NCI-H1417 (cell line): ENCODE data around the gene EME1.
"Not testable (repeated sequence)": the region's sequence is repeated elsewhere in the genome, so short reads cannot be mapped to it uniquely, and the experiment has no call there.

Experiments used
- DNase-seq, 3 experiments: peaks; one replicate each; lab custom pipeline; 2025; lab: John Stamatoyannopoulos, UW

EME1 gene, protein sequence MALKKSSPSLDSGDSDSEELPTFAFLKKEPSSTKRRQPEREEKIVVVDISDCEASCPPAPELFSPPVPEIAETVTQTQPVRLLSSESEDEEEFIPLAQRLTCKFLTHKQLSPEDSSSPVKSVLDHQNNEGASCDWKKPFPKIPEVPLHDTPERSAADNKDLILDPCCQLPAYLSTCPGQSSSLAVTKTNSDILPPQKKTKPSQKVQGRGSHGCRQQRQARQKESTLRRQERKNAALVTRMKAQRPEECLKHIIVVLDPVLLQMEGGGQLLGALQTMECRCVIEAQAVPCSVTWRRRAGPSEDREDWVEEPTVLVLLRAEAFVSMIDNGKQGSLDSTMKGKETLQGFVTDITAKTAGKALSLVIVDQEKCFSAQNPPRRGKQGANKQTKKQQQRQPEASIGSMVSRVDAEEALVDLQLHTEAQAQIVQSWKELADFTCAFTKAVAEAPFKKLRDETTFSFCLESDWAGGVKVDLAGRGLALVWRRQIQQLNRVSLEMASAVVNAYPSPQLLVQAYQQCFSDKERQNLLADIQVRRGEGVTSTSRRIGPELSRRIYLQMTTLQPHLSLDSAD

DNA sequence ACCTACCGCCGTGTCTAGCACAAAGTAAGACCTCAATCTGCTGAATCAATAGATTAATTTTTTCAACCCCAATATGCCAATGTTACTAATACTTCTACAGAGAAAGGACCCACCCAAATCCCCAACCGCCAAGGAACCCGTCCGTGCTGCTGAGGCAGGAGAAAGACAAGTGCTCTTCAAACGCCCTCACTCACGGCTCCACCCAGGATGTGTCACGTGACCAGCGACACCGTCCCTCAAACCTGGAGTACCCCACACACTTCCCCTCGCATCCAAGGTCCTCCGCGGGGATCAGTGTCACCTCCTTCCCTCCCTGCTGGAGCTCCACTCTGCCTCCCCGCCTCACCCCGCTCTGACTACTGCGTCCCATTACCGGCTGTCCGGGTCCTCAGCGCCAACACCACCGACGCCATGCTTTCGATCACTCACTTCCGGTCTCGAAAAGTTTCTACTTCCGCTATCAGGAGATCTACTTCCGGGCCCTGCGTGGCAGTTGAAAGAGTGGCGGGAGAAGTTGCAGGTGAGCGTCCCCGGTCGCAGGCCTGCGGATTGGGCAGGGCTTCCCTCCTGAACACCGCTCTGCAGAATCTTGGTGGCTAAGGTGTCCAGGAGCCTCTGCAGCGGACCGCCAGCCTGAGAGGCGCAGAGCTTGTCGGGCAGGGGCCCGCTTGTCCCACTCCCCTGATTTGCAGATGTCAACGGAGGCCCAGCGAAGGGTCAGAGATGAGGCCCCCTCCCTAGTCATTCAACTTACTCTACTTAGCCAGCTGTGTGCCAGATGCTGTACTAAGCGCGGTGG is at the start of gene EME1, which contains the start of gene MRPL27:
EME1 (plus strand) TSS at position 472 of the 799 bp plus-strand sequence. CDS start 1,980 bp downstream, outside the sequence.
MRPL27 (minus strand) TSS at position 427 of the 799 bp plus-strand sequence; CDS start at position 413, 14 bp downstream.
- DNase-seq, result peak; percentile 92 to 97 (median 97)

DNA sequence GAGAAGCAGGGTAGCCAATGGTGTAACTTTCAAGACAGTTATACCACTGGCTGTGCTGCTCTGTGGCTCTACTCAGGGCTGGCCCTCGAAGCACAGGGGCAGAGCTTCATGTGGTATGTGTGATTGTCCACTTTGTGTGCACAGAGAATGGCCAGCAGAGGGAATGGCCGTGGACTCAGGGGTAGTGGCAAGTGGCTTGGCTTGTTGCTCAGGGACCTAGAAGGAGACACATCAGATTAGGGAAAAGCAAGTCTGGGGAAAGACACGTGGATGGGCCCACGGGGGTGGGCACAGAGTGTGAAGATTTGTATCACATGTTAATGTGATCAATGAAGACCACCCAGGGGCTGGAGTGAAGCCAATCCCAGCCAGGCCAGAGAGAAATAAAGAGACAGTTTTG is 47.1 kb upstream of the EME1 start:
- DNase-seq, result no peak

DNA sequence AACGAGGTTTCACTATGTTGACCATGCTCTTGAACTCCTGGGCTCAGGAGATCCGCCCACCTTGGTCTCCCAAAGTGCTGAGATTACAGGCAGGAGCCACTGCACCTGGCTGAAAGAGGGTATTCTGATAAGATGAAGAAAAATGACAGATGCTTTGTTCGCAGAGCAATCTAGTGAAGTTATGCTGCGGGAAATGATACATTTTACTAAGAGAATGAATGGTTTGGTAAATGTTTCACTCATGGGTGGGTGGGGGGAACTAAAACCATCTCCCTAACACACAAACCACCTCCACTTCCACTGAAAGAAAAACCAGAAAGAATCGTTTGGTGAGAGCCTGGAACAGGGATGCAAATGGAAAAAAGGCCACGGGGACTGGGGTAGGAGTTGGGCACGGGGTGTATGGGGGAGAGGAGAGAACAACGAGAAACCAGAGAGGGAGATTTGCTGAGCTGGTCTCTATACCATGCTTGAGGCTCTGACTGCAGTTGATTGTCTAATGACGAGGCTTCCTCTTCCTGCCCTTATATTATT is 46.1 kb upstream of the EME1 start:
- DNase-seq, result no peak

DNA sequence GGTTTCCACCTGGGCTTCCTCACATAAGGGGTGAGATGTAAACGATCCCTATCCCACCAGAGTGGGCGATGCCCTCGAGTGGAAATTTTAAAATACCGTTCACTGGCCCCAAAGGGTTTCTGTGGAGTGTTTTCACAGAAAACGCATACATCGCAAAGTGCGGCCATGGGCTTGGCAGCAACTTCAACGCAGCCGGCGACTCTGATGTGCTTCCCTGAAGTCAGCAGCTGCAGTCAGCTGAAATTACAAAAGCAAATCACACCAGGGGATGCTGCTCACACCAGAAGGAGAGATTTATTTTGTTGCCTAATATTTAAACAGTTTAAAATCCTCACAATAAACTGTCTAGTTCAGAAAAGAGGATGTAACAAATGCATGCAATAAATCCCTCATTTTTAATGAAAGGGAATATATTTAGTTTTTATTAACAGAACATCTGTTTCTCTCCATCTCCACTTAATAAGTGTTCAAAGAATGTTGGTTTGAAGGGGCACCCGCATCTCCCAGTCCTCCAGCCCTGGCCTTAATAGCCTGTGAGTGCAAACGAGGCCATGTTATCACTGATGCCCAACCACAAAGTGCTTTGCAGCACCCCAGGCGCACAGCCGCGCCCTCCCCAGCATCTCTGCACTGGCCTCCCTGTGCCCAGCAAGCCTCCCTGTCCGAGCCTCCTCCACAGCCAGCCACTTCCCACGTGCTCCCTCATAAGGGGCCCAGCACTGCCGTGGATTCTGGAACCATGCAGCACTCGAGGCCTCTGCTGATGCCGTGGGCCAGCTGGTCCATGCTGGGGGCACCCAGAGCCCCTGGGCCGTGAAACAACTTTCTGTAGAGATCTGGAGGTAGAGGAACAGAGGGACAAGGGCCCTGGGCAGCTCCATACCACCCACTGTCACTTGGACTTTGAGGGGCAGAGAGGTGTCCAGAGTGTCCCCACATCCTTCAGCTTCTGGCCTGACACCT is 44.4 kb upstream of the EME1 start:
- peak; percentile 5 to 56 (median 24) for DNase-seq

DNA sequence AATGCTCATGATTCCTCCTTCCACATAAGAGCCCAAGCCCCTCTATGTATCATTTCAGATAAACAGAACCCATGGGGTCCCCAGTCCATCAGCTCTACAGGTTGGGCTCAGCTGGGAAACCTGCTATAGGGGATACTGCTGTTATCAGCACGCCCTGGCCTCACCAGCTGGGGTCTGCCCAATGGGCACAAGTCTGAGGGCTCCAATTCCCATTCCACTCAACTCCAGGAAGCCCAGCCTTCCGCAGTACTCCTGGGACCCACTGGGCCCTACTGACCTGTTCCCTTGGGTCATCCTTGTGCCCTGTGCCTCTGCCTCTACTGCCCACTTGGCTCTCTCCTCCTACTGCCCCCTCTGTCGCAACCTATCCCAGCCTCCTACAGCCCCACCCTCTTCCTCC is 43.3 kb upstream of the EME1 start:
- no peak for DNase-seq

DNA sequence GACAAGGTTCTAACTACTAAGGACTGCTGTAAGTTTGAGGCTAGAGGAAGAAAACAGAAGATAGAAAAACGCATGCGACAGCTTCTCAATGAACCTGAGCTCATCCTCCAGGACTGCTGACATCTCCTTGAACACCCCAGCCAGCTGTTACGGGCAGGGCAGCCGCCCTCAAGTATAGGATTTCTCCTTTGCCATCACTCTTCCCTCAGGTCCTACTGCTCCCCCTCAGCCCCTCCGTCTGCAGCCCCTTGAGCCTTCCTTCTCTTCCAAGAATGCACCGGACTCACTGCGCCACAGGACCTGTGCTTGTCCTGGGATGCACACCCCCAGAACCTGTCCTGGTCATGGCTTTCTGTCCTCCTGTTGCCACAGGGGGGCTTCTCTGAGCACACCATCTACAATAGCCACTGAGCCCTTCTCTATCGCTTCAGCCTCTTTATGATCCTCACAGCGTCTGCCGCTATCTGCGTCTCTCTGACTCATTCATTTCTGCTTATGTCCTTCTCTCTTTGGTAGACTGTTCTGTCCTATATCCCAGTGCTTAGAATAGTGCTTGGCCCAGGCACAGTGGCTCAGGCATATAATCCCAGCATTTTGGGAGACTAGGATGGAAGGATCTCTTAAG is 42.8 kb upstream of the EME1 start:
- DNase-seq, result no peak

DNA sequence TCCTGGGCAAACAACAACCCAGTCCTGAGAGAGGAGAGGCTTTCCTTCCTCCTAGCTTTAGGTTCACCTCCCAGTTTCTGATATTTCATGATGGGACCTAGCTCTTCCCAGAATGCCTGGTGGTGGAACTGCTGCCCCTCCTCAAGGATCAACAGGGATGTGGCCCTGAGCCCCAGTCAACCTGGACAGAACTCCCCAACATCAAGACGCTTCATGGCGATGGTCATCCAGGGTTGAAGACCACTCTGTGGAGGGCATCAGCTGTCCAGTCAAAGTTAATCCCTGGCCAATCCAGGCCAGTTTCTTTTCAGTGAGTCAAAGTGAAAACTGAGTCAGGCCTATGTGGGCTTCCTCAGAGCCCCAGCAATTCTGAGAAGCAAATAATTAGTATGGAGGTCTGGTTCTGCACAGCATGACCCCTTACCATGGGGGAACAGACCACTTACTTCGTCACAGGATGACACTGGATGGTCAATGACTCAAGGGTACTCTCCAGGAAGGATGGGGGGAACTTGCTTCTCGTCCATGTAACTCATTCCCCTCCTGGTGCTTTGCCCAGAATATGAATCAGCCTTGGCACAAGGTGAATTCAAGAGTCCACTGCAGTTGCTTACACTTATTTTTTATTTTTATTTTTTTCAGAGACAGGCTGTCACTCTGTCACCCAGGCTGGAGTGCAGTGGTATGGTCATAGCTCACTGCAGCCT is 41.8 kb upstream of the EME1 start:
- DNase-seq, result no peak

DNA sequence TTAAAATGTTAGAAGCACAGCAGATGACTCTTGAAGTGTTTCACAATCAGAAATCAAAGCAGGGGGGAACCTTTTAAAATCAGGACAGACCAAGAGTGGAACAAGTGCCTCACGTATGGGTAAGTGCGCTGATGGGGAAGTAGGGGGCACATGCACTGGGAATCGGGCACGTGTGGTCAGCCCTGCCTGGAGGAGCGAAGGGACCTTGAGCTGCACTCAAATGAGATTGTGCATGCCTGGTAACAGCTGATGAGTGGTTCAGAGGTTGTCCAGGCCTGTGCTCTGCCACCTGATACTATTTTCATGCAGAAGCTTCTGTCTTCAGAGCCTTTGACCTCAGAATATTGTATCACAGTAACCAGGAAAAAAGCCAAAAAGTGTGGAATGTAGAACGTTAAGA is 40.8 kb upstream of the EME1 start:
- no peak for DNase-seq

DNA sequence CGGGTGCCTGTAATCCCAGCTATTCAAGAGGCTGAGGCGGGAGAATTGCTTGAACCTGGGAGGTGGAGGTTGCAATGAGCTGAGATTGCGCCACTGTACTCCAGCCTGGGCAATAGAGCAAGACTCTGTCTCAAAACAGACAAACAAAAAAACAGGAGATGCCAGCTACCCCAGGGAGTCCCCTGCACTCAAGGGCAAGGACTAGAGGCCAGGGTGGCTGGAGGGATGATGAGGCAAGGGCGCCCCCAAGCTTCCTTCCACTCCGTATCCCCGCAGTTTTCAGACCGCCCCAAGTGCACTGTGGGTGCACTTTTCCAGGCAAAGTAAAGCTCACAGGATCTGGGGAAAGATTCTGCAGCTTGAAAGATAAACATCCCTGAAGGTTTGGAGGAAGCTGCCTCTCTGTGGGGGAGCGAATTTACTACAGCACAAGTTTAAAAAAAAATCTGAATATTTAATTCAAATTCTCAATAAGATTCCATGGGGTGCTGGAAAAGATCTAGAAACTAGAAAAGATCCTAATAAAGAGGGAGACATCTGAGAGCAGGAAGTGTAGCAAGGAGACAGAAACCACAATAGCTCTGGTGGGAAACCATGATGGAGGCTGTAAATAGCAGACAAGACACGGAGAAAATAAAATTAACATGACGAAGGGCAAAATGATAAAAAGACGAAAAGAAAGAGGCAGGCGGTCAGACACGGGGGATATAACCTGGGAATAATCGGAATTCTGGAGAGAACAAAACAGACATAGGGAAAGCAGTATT is 39.6 kb upstream of the EME1 start:
- not testable (repeated sequence) for DNase-seq

DNA sequence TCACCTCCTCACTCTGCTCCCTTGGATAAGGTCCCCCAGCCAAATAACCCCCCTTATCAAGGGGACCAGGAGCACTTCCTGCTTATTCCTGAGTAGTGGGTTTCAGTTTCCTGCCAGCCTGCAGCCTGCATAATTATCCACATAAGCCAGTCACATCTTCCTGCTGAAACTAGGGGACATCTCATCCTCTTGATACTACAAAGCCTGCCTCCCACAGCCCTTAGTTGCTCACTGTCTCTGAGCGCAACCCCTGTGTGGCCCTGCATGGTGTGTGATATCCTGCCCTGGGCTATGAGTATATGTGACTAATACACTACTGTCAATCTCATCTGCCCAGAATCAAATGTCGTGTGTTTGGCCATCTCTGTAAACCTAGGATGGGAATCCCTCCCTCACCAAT is 35.1 kb upstream of the EME1 start:
- no peak for DNase-seq

DNA sequence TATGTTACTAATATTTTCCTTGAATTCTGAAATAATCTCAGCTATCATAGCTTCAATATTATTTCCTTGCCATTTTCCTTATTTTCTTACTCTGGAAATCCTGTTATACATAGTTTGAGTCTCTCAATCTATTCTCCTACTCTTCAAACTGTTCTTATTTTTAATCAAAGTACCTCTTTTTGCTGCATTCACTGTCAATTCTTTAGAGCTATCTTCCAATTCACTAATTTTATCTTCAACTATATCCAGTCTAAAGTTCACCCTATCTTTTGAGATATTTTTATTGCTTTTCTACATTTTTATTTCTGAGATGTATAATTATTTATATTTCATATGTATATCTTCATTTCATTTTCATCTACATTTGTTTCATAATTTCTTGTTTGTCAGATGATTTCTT is 34.4 kb upstream of the EME1 start:
- no peak for DNase-seq

DNA sequence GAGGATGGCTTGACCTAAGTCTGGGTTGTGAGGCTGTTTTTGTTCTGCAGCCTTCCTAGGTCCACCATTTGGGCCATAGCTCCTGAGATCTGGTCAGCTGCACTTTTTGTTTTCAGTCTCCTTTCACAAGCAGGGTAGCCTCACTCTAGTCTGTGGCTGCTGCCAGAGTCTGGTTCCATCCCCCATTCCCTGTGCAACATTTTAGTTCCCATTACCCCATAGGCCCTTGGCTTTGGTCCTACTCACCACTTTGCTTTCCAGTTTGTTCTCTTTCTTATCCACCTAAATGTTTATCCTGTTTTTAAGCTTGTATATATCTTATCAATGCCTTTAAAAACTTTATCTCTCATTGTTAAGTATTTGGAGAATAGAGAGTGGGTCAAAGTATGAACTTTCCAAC is 33.6 kb upstream of the EME1 start:
- no peak for DNase-seq

DNA sequence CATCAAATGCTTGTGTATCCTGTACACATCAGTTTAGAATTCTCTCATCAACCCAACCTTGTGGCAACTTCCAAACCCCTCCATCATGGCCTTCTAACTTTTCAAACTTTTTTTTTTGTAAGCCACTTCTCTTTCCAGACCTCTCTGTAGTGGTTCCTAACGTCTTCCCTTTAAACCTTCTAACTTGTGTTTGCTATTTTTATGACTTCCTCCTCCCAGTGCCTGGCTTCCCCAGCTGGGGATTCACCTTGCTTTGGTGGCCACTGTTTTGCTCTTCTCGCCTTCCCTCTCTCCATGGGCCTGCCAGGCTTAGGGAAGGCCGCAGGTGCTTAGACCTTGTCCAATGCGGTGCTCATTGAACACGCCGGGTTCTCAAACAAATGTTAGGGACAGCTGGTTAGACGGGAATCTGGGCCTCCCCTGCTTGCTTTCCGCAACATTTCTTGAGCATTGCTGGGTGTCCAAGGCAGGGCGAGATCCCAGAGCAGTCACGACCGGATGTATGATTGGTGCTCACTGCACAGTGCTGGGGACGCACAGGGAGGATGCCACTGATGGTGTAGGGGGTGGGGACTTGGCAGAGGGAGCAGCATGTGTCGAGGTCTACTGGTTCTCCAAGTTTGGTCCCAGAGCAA is 28.2 kb upstream of the EME1 start:
- peak in 1 of 3 experiments; percentile 49 for DNase-seq

DNA sequence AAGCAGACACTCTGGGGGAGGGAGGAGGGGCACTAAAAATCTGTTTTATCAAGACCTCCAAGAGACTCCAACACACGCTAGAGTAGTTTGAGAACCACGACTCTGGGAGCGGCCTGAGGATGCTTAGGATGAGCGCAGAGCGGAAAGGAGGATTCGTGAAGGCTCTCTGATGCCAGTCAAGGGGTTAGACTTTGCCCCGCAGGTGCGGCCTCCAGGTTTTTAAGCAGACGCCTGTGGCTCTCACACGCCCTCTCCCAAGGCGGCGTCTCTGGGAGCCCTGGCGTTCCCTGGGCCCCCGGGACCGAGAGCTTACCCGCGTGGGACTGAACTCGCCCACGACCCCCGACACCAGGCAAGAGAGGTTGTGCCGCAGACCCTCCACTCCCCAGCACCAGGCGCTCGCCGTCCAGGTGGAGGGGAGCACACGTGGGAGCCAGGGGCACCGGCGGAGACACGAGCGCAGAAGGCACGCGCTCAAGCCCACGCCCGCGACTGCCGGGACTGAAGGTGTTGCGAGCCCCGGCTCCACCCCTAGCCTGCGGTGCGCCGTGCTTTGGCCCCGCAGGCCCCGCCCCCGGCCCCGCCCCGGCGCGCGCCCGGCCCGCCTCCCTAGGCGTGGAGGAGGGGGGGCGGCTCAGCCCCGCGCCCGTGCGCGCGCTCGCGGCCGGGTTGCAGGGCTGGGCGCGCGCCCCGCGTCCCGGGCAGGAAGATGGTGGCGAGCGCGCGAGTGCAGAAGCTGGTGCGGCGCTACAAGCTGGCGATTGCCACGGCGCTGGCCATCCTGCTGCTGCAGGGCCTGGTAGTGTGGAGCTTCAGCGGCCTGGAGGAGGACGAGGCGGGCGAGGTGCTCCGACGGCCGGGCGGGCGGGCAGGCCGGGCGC is 27.4 kb upstream of the EME1 start, which contains the start of gene XYLT2:
XYLT2 (plus strand) TSS at position 695 of the 881 bp plus-strand sequence; CDS start at position 710, 15 bp downstream.
- DNase-seq, result peak; percentile 88 to 92 (median 90)

DNA sequence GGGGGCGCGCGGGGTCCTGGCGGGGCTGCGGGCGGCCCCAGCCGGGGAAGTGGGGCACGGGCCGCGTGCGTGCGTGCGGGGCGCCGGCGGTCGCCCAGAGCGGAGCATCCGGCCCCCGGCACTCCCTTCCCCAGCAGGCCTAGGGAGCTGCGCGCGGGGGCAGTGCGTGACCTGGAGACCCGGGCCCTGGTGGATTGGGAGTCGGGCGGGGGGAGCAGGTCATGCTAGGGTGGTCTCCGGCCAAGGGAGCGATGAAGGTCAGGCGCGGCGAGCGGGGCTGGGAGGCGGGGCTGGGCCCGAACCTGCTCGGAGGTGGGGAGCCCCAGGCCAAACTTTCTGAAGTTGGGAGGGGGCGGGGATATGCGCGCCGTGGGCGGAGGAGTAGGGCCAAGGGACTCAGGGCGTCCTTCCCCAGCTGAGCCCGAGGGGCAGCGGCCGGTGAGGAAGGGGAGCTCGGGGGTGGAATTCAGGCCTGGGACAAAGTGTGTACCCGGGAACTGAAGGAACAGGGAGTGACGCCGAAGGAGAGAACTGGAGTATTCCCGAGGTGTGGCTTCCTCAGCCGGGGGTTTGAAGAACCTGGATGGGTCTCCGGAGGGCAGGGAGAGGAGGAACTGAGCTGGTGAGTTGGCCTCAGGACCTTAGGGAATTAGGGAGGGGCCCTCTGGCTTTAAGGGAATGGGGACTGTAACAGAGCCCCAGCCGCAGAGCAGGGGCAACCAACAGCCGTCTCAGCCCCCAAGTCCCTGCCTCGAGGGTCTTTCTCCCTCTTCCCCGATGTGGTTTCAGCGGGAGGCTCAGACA is 26.5 kb upstream of the EME1 start:
- DNase-seq, result peak in 1 of 3 experiments; percentile 54

DNA sequence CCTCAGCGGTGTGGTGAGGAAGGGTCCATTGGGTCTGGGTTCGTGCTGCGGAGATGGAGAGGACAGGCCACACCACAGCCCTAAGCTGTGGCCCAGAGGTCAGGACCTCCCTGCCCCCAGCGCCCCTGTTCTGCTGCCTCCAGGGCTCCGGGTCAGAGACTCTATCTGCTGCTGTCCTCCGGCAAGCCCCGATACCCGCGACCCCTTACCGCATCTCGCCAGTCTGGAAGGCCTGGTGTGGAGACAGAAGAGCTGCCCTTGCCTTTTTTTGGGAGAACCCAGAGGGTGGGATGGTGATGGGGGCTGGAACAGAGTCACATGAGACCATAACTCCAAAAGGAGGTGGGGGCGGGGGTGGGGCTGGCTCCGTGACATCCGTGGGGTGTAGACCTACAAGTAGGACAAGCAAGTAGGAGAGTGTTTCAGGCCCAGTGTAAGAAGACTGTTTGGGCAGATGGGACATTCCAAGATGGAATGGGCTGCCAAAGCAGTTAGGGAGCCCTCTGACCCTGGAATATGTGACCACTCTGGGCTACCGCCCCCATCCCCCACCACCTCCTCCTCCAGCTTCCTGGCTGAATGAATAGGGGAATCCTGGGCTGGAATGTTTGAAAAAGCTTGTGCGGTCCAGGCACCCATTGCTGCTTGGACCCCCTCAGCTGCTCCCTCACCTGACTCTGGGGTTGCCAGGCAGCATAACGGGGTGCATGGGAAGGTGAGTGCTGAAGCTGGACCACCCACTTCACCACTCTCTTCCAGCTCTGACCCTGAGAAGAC is 25.7 kb upstream of the EME1 start:
- DNase-seq, result no peak
